Measurements from ENCODE around the gene EMC9.
A peak's percentile ranks its signal among the peaks of the same experiment; 100 is the strongest.

EMC9 gene

DNA sequence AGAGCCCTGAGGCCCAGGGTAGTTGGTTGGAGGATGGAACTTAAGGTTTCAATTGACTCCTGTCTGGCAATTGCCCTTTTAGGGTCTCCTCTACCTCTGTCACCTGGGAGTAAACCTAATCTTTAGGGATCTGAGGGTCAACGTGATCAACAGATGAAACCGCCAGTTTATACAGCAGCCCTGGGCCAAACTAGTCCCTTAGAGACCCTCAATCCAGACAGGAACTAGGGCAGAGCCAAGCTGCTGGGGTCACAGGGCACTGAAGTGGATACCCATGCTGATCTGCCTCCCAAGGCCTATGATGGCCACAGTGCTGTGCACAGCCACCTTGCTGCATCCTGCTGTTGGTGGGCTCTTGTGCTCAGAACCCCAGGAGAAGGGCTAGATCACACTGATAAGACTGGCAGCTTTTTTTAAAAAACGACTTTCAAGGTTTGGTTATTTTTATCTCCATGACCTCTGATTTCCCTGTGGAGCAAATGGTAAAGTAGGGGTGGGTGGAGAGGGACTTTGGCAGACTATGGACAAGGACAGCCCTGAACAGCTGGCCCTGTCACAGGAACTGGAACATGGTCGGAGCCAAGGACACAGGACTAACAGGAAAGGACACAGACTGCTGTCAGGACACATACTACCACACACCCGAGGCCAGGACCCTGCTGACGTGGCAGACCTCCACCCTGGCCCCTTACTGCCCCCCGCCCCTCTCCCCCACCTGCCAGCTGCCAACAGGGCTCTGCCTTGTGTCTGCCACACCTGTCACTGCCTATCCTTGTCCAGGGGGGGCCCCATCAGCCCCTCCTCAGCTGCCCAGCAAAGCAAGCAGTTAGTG lies 10.5 kb downstream of the EMC9 start:
- DNase-seq: no peak

DNA sequence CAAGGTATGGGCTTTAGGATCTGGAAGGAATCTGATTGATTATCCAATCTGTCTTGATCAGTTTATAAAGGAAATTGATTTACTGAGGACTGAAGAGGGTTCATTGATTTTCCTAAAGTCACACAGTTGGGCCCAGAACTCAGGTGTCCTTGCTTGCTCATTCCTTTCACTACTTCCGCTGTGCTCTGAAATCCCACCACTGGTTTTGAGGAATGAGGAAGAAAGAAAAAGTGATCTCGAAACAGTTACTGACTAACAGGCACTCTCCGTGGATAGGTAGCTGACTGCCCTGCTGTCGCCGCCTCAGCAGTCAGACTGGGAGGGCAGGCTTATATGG lies 11.0 kb downstream of the EMC9 start, which contains the start of gene FITM1:
Gene FITM1, plus strand, starts transcription at position 280 of the 337 bp plus-strand sequence. CDS start 905 bp downstream, outside the sequence.
- DNase-seq: peak in 1 of 4 experiments; percentile 19

- DNase-seq: no peak
These were observed 11.9 kb downstream of the EMC9 start for GRCh38 chr14:24129410-24129998.

DNA sequence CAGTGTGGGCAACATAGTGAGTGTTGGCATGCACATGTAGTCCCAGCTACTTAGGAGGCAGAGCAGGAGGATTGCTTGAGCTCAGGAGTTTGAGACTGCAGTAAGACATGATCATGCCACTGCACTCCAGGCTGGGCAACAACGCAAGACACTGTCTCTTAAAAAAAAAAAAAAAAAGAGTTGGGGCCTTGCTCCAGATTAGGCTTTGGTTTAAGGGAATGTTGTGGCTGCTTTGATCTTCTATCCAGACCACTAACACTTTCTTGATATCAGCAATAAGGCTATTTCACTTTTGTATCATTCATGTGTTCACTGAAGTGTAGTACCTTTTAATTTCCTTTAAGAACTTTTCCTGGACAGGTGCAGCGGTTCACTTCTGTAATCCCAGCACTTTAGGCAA lies 13.7 kb downstream of the EMC9 start:
- no peak for DNase-seq

DNA sequence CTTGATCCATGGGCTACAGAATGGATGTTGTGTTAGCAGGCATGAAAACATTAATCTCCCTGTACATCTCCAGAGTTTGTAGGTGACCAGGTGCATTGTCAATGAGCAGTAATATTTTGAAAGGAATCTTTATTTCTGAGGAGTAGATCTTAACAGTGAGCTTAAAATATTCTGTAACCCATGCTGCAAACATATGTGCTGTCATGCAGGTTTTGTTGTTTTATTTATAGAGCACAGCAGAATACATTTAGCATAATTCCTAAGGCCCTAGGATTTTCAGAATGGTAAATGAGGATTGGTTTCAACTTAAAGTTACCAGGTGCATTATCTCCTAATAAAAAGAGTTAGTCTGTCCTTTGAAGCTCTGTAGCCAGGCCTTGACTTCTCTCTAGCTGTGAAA lies 14.5 kb downstream of the EMC9 start:
- no peak for DNase-seq

DNA sequence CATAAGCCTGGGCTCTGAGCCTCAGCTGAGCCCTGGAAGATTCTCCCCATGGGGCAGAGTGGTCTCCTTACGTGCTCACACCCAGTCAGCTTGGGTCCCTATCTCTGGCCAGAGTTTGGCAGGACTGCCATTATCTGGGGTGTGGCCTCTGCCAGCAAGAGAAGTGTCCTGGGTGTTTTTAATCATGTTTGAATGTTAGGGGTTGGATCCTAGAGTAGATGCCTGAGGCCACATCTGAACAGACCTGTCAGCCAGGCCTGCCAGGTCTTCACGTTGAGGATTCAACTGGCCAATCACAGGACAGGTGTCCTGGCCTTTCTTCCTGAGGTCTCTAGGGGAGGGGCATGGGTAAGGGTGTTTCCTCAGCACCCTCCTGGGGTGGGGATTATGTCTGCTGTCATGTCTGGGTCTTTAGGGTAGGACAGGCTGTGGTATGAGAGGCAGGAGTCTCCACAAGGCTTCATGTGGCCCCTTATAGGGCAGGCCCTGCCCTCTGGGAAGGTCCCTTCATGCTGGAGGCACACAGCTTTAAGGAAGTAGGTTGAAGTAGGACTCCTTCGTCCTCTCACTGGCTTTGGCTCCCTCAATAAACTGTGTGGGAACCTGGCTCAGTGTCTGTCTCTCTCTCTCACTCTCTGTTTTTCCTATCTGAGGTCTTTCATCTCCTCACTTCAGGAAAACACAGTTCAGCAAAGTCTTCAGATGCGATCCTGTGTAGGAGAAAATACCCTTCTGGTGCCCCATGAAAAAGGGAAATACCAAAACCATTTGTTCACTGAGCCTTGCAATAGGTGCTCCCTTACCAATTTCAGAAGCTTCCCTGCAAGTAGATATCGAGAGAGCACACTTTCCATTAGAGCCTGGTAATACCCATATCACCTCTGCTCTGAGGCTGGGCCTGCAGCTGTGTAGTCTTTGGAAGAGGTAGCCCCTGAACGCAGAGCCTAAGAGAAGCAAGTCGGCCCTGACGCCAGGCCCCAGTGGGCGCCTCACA lies 17.7 kb downstream of the EMC9 start:
- no peak for DNase-seq

DNA sequence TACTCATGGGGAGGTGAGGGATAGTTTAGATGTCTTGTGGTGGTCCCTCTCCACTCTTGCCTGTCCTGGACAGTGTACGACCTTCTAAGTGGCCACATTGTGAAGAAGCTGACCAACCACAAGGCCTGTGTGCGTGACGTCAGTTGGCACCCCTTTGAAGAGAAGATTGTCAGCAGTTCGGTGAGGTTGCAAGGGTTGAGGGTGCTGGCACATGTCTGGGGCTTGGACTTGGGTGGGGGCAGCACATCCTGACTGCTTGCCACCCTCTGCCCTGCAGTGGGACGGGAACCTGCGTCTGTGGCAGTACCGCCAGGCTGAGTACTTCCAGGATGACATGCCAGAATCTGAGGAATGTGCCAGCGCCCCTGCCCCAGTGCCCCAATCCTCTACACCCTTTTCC lies 18.5 kb downstream of the EMC9 start:
- DNase-seq: no peak

GRCh38 chr14:24122416-24122815 lies 19.0 kb downstream of the EMC9 start:
- no peak for DNase-seq

DNA sequence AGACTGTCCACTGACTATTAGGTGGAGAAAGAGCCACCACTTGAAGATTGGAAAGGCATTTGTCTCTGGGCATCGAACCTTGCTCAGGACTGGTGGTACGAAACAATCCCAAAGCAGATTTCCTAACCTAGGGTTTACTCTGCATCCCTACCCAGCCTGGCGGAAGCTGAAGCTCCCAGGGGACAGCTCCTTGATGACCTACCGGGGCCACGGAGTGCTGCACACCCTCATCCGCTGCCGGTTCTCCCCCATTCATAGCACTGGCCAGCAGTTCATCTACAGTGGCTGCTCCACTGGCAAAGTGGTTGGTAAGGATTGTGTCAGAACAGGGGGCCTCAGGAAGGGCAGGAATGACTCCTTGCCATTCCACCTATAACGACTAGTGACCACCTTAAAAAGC lies 20.2 kb downstream of the EMC9 start:
- DNase-seq: no peak

DNA sequence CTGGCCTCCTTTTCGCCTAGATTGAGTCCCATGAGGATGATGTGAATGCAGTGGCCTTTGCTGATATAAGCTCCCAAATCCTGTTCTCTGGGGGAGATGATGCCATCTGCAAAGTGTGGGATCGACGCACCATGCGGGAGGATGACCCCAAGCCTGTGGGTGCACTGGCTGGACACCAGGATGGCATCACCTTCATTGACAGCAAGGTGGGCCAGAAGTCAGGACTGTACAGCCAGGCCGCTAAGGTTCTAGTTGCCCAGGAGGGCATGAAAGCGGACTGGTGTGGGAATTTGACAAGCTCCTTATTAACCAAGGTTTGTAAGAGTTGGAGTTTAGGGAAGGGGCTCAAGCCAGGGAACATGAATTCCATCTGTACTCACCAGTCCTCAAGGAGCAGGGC lies 21.7 kb downstream of the EMC9 start:
- no peak for DNase-seq

GRCh38 chr14:24117179-24117578 lies 24.2 kb downstream of the EMC9 start:
- DNase-seq: no peak

GRCh38 chr14:24116128-24116814 lies 25.1 kb downstream of the EMC9 start:
- DNase-seq: no peak

GRCh38 chr14:24115422-24116127 lies 25.8 kb downstream of the EMC9 start:
- DNase-seq: no peak

- DNase-seq: peak; percentile 99 to 100 (median 100)
These were observed 26.6 kb downstream of the EMC9 start, which contains the start of the genes DCAF11 and NRL for GRCh38 chr14:24114532-24115421. TSS of gene DCAF11 (plus strand) at chr14:24114777. CDS start at chr14:24115595, 818 bp downstream. TSS of gene NRL (minus strand) at chr14:24114949. CDS start at chr14:24082848, 32,101 bp downstream.

- peak; percentile 95 to 98 (median 96) for DNase-seq
These were observed 27.4 kb downstream of the EMC9 start for GRCh38 chr14:24113801-24114531.

DNA sequence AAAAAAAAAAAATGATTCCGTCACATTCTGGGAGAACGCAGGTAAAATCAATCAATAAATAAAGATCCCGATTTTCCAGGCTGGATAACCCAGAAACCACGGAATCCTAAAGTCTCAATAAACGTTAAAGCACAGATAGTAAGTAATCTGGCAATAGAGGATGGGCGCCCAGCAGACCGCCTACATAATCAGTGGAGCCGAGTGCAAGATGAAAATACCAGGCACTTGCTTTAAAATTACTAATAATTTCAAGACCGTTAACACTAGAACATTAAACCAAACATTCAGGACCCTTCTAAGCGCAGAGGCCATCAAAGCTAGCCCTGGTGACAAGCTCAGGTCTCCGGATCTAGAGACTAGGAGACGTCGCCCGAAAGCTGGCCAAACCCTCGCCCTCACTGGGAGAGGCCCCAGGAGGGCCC lies 28.0 kb downstream of the EMC9 start:
- DNase-seq: no peak

- DNase-seq: no peak
These were observed 30.9 kb downstream of the EMC9 start for GRCh38 chr14:24110523-24110922.

DNA sequence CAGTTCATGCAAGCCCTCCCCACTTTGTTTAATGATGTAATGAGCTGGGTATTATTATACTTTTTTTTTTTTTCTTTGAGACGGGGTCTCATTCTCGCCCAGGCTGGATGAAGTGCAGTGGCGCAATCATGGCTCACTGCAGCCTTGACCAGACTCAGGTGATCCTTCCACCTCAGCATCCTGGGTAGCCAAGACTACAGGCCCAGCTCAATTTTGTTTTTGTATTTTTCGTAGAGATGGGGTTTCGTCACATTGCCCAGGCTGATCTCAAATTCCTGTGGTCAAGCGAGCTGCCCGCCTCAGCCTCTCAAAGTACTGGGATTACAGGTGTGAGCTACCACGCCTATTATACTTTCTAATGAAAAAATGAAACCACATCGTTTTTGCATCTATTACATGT lies 31.3 kb downstream of the EMC9 start:
- no peak for DNase-seq

DNA sequence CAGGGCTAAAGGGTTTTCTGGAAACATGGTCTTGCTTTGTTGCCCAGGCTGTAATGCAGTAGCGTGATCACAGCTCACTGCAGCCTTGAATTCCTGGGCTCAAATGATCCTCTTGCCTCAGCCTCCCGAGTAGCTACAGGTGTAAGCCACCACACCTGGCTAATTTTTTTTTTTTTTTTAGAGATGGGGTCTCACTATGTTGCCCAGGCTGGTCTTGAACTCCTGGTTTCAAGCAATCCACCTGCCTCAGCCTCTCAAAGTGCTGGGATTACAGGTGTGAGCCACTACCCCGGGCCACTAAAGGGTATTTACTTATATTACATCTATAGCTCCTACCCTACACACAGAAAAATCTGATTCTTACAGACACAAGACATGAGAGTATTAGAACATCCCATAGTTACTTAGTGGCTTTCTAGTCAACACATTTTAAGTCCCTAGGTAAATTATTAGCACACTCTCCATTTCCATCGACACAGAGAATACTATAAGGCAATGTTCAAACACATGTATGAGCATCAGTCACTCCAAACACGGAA lies 33.0 kb downstream of the EMC9 start:
- DNase-seq: no peak

All from suppressor macrophage (primary cell).